ENCODE results near the gene KCND1. TPM values are rescaled to one million over a fixed set of nuclear protein-coding genes. Genes with fewer than 3 reads are reported as not detected.

Gene KCND1
- total RNA-seq, 1 donor from 2014 or later, result 14.0 TPM

- peak; percentile 13 for DNase-seq (ENCODE audit: low read depth)
Measured at GRCh38 chrX:48937054-48937907, 34.4 kb downstream of the KCND1 start.

GRCh38 chrX:48936429-48937053 lies 35.1 kb downstream of the KCND1 start:
- DNase-seq (ENCODE audit: low read depth), result no peak

GRCh38 chrX:48935301-48935670 lies 36.4 kb downstream of the KCND1 start:
- DNase-seq (ENCODE audit: low read depth), result no peak

GRCh38 chrX:48934581-48935300 lies 36.9 kb downstream of the KCND1 start:
- no peak for DNase-seq (ENCODE audit: low read depth)

- no peak for DNase-seq (ENCODE audit: low read depth)
Measured at GRCh38 chrX:48933757-48934156, 37.9 kb downstream of the KCND1 start.

- no peak for DNase-seq (ENCODE audit: low read depth)
Measured at GRCh38 chrX:48927736-48928382, 43.8 kb downstream of the KCND1 start.

GRCh38 chrX:48927123-48927522 lies 44.5 kb downstream of the KCND1 start:
- DNase-seq (ENCODE audit: low read depth), result no peak

- no peak for DNase-seq (ENCODE audit: low read depth)
Measured at GRCh38 chrX:48924270-48924669, 47.4 kb downstream of the KCND1 start.

GRCh38 chrX:48923771-48924170 lies 47.9 kb downstream of the KCND1 start:
- no peak for DNase-seq (ENCODE audit: low read depth)

- no peak for DNase-seq (ENCODE audit: low read depth)
Measured at GRCh38 chrX:48920718-48921104, 50.9 kb downstream of the KCND1 start.

GRCh38 chrX:48919947-48920717 lies 51.5 kb downstream of the KCND1 start:
- DNase-seq (ENCODE audit: low read depth), result no peak

GRCh38 chrX:48919360-48919841 lies 52.2 kb downstream of the KCND1 start:
- DNase-seq (ENCODE audit: low read depth), result peak; percentile 20

- peak; percentile 91 for DNase-seq (ENCODE audit: low read depth)
Measured at GRCh38 chrX:48918643-48919340, 52.9 kb downstream of the KCND1 start, which contains the start of gene PIM2. Gene PIM2, minus strand, starts transcription at chrX:48919024. Its CDS starts 190 bp downstream, at chrX:48918834.

GRCh38 chrX:48918301-48918642 lies 53.4 kb downstream of the KCND1 start:
- no peak for DNase-seq (ENCODE audit: low read depth)

- peak; percentile 85 for DNase-seq (ENCODE audit: low read depth)
Measured at GRCh38 chrX:48917139-48918001, 54.3 kb downstream of the KCND1 start.

GRCh38 chrX:48914593-48915493 lies 56.8 kb downstream of the KCND1 start:
- no peak for DNase-seq (ENCODE audit: low read depth)

- no peak for DNase-seq (ENCODE audit: low read depth)
Measured at GRCh38 chrX:48913605-48914366, 57.9 kb downstream of the KCND1 start.
